ENCODE measurements around the gene UBXN6. TPM values are rescaled to one million over a fixed set of nuclear protein-coding genes. Genes with fewer than 3 reads are reported as not detected.
A peak's percentile ranks its signal among the peaks of the same experiment; 100 is the strongest.

Gene UBXN6
- total RNA-seq, 1 donor from 2014 or later, result 63.6 TPM

DNA sequence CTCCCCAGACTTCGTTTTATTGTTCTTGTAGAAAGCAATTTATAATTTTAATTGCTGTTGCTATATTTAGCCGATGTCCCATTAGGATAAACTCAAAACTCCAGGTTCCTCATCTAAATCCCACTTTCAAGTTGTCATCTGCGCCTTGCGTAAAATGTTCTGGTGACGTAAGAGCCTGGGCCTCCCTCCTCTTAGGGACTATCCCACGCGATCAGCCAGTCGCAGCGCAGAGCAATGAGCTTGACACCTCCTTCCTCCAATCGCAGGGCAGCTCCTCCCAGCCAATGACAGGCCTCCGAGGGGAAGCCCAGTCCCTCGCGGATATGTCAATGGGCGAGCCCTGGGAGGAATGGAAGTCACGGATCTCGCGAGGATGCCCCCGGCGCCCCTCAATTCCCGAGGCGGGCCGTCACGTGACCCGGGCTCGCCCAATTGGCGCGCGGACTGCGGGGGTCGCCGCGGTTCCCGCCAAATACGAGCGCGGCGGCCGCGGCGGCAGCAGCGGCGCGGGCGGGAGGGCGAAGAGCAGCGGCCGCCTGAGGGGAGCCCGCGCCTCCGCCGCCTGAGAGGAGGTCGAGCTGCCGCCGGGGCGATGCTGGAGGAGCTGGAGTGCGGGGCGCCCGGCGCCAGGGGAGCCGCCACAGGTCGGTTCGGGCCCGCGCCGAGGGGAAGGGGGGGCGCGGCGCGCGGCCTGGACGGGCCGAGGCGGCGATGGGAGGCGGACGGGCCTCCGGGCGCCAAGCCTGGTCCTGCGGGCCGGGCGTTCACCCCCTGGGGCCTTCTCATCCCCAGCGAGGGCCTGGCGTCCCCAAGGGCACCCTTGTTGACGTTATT lies 55.2 kb downstream of the UBXN6 start, which contains the start of gene CHAF1A:
TSS of gene CHAF1A (plus strand) at position 470 of the 834 bp plus-strand sequence. CDS start at position 593, 123 bp downstream.
- H3K27me3 ChIP-seq (ENCODE audit: insufficient read depth, low read length), result no peaks in the 10 kb centered on the region
- DNase-seq (ENCODE audit: low read depth) (peak; percentile 100), FAIRE-seq (peak; percentile 75)
- peak within 1 kb of the TSS; percentile 94 for H2AFZ ChIP-seq (ENCODE audit: low read depth, low read length)
- H3K36me3 ChIP-seq (ENCODE audit: insufficient read depth, low read length), result peaks cover 3% of the 10 kb centered on the region
- peak within 1 kb of the TSS; percentile 90 for H3K4me3 ChIP-seq (ENCODE audit: insufficient read depth, low read depth, low read length)
- H3K9ac ChIP-seq (ENCODE audit: low read length), result peak within 1 kb of the TSS; percentile 99
- peaks cover 8% of the 10 kb centered on the region for H3K4me1 Mint-ChIP-seq (ENCODE audit: low read depth, unreplicated experiment)
- peak within 1 kb of the TSS; percentile 90 for H3K4me3 Mint-ChIP-seq (ENCODE audit: unreplicated experiment)
- H3K79me2 ChIP-seq (ENCODE audit: insufficient read depth, low read length), result peaks cover 74% of the 10 kb centered on the region
- TF ChIP-seq, protein P1, sequence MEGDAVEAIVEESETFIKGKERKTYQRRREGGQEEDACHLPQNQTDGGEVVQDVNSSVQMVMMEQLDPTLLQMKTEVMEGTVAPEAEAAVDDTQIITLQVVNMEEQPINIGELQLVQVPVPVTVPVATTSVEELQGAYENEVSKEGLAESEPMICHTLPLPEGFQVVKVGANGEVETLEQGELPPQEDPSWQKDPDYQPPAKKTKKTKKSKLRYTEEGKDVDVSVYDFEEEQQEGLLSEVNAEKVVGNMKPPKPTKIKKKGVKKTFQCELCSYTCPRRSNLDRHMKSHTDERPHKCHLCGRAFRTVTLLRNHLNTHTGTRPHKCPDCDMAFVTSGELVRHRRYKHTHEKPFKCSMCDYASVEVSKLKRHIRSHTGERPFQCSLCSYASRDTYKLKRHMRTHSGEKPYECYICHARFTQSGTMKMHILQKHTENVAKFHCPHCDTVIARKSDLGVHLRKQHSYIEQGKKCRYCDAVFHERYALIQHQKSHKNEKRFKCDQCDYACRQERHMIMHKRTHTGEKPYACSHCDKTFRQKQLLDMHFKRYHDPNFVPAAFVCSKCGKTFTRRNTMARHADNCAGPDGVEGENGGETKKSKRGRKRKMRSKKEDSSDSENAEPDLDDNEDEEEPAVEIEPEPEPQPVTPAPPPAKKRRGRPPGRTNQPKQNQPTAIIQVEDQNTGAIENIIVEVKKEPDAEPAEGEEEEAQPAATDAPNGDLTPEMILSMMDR (IDR thresholded peaks at IDR 0.05; ENCODE audit: insufficient read depth, low read depth, low read length), result no peak
- H3K9me3 Mint-ChIP-seq (ENCODE audit: unreplicated experiment), result no peaks in the 10 kb centered on the region
- H4K20me1 ChIP-seq (ENCODE audit: insufficient read depth, low read length), result peaks cover 30% of the 10 kb centered on the region
- peak within 1 kb of the TSS; percentile 96 for H3K4me2 ChIP-seq (ENCODE audit: low read length)
- H3K36me3 Mint-ChIP-seq (ENCODE audit: low read depth, unreplicated experiment), result no peaks in the 10 kb centered on the region
- H3K27me3 Mint-ChIP-seq (ENCODE audit: low read depth, unreplicated experiment), result no peaks in the 10 kb centered on the region
- peaks cover 13% of the 10 kb centered on the region for H3K4me1 ChIP-seq (ENCODE audit: insufficient read depth, low read length)
- peak within 1 kb of the TSS; percentile 96 for H3K27ac Mint-ChIP-seq (ENCODE audit: unreplicated experiment)
- no peaks in the 10 kb centered on the region for H3K9me3 ChIP-seq (ENCODE audit: insufficient read depth, low read depth, low read length)
- H3K27ac ChIP-seq (ENCODE audit: low read depth, low read length), result peak within 1 kb of the TSS; percentile 85

DNA sequence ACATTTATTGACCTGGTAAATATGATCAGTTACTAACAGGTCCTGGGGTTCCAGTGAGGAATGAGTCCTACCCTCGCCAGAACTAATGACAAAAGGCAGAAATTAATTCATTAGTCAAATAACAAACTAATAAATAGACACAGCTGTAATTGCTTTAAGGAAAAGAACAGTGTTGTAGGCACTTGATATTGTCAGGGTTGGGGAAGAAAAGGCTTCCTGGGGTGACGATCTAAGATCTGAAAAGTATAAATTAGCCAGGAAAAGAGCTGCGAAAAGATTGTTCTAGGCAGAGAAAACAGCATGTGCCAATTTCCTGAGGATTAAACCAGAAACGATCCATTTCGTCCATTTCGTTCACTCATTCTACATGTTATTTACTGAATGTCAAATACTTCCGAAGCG lies 55.8 kb downstream of the UBXN6 start:
- peak overlapping the region; percentile 84 for H3K4me2 ChIP-seq (ENCODE audit: low read length)
- Mint-ChIP-seq H3K27me3 (ENCODE audit: low read depth, unreplicated experiment) (no peaks in the 10 kb centered on the region), H3K27ac (ENCODE audit: unreplicated experiment) (peak overlapping the region; percentile 96), H3K4me1 (ENCODE audit: low read depth, unreplicated experiment) (peaks cover 10% of the 10 kb centered on the region), H3K36me3 (ENCODE audit: low read depth, unreplicated experiment) (no peaks in the 10 kb centered on the region), H3K4me3 (ENCODE audit: unreplicated experiment) (peak overlapping the region; percentile 85), H3K9me3 (ENCODE audit: unreplicated experiment) (no peaks in the 10 kb centered on the region)
- no peak for FAIRE-seq
- peaks cover 36% of the 10 kb centered on the region for H4K20me1 ChIP-seq (ENCODE audit: insufficient read depth, low read length)
- peaks cover 16% of the 10 kb centered on the region for H3K4me1 ChIP-seq (ENCODE audit: insufficient read depth, low read length)
- no peaks in the 10 kb centered on the region for H3K9me3 ChIP-seq (ENCODE audit: insufficient read depth, low read depth, low read length)
- H3K36me3 ChIP-seq (ENCODE audit: insufficient read depth, low read length), result peaks cover 3% of the 10 kb centered on the region
- peak overlapping the region; percentile 53 for H3K4me3 ChIP-seq (ENCODE audit: insufficient read depth, low read depth, low read length)
- no peak for DNase-seq (ENCODE audit: low read depth)
- peaks cover 75% of the 10 kb centered on the region for H3K79me2 ChIP-seq (ENCODE audit: insufficient read depth, low read length)
- H3K9ac ChIP-seq (ENCODE audit: low read length), result peak overlapping the region; percentile 81
- TF ChIP-seq EZH2 (IDR thresholded peaks at IDR 0.05; ENCODE audit: insufficient read depth, low read length), result no peak
- TF ChIP-seq, protein P1 (IDR thresholded peaks at IDR 0.05; ENCODE audit: insufficient read depth, low read depth, low read length), result no peak
- H2AFZ ChIP-seq (ENCODE audit: low read depth, low read length), result peak overlapping the region; percentile 53
- no peaks in the 10 kb centered on the region for H3K27me3 ChIP-seq (ENCODE audit: insufficient read depth, low read length)
- peak overlapping the region; percentile 80 for H3K27ac ChIP-seq (ENCODE audit: low read depth, low read length)
